CD4-positive, alpha-beta T cell (primary cell): ENCODE results near the gene TBC1D22B. TPM values are rescaled to one million over a fixed set of nuclear protein-coding genes. Genes with fewer than 3 reads are reported as not detected.

Experiments
- ATAC-seq: fragments of 200-7000 bp; cut with Tn5 transposase; one replicate; pipeline ENCODE4 v1.10.0; 2022; ENCODE audit warnings: mild to moderate bottlenecking; ENCODE audit not compliant: poor library complexity
- CTCF ChIA-PET: fragments of 350-600 bp; sonication (Branson Sonifier 250); formaldehyde crosslinking; loops from one replicate; lab custom pipeline; 2021; ENCODE audit warnings: antibody characterized with exemption, inconsistent platforms; lab: Charles Lee
- POLR2A ChIA-PET: fragments of 350-600 bp; sonication (Branson Sonifier 250); formaldehyde crosslinking; loops from one replicate; lab custom pipeline; 2021; ENCODE audit warnings: antibody characterized with exemption, inconsistent platforms; lab: Charles Lee
- DNase-seq, 14 experiments: peaks; one replicate each; pipeline ENCODE4 v3.0.0-alpha.2; 2013 to 2020; ENCODE audit warnings: mixed read lengths in 2 of 14
- H3K27ac ChIP-seq, 2 donors: one replicate each; pipeline versions ENCODE4 v1.5.1 to v1.7.0; 2013; ENCODE audit warnings: low read length in 2 of 2, low read depth in 1 of 2, mild to moderate bottlenecking in 1 of 2
- H3K27me3 ChIP-seq, 2 experiments: 1 replicate in 1 of 2; 2 replicates in 1 of 2; pipeline versions ENCODE4 v1.6.1 to v1.7.0; 2013; ENCODE audit warnings: low read length in 2 of 2, control low read depth in 1 of 2, mild to moderate bottlenecking in 1 of 2, moderate library complexity in 1 of 2; ENCODE audit not compliant: insufficient read depth in 2 of 2, control insufficient read depth in 1 of 2
- H3K36me3 ChIP-seq: one replicate; pipeline ENCODE4 v1.6.1; 2013; ENCODE audit warnings: low read length, control low read depth; ENCODE audit not compliant: insufficient read depth
- H3K4me1 ChIP-seq: one replicate; pipeline ENCODE4 v1.6.1; 2013; ENCODE audit warnings: low read length, control low read depth; ENCODE audit not compliant: insufficient read depth
- H3K4me3 ChIP-seq: one replicate; pipeline ENCODE4 v1.5.1; 2013; ENCODE audit warnings: mild to moderate bottlenecking, low read length, moderate library complexity
- H3K9me3 ChIP-seq, 2 experiments: 1 replicate in 1 of 2; 2 replicates in 1 of 2; pipeline versions ENCODE4 v1.6.1 to v1.7.0; 2013; ENCODE audit warnings: low read length in 2 of 2, mild to moderate bottlenecking in 2 of 2, control low read depth in 1 of 2, moderate library complexity in 1 of 2; ENCODE audit not compliant: control insufficient read depth in 1 of 2, insufficient read depth in 1 of 2
- H3K27ac Mint-ChIP-seq: one replicate; pipeline ENCODE4 v1.8.0; 2020; ENCODE audit warnings: mixed read lengths
- H3K27me3 Mint-ChIP-seq: one replicate; pipeline ENCODE4 v1.8.0; 2021; ENCODE audit warnings: mixed read lengths
- H3K36me3 Mint-ChIP-seq: one replicate; pipeline ENCODE4 v1.8.0; 2021; ENCODE audit warnings: low read depth, mixed read lengths
- H3K4me1 Mint-ChIP-seq: one replicate; pipeline ENCODE4 v1.8.0; 2021; ENCODE audit warnings: low read depth, mixed read lengths
- H3K4me3 Mint-ChIP-seq: one replicate; pipeline ENCODE4 v1.8.0; 2020; ENCODE audit warnings: mild to moderate bottlenecking, mixed read lengths
- H3K9me3 Mint-ChIP-seq: one replicate; pipeline ENCODE4 v1.8.0; 2020; ENCODE audit warnings: mixed read lengths
- CTCF ChIP-seq: fragments of 200-600 bp; IDR thresholded peaks from one replicate; pipeline ENCODE4 v1.8.0; 2022; ENCODE audit warnings: antibody characterized with exemption, mild to moderate bottlenecking
- intact Hi-C, 2 experiments: fragments of 100-400 bp; cut with DNase I in 1 of 2; cut with micrococcal nuclease in 1 of 2; formaldehyde crosslinking; loops; one replicate each; pipeline versions ENCODE4 v1.15.1 to v1.9.0; 2023 to 2025; cut with DNase I, micrococcal nuclease
- total RNA-seq, 174 experiments: library from RNA in 2 of 174; stranded (reverse) in 2 of 174; gene quantifications; one replicate each; pipeline ENCODE4 v1.2.3 and lab custom pipeline; 2021 to 2026

The TBC1D22B gene
- total RNA-seq, 2 experiments from 2014 or later: 5.9 to 6.6 TPM

DNA sequence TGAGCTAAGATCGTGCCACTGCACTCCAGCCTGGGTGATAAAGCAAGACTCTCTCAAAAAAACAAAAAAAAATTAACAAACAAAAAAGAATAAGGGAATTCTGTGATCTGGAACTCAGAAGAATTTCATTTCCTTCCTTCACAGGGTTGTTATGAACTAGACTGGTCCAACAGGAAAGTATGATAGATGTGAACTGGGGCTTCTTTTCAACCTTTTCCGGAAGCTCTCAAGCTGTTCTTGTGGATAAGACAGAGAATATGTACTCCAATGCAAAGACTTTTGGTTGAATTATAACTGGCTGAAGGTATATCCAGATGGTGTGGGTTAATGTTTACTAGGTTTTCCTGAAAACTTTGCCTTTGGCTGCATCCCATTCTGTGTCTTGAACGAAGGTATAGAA is 101.5 kb downstream of the TBC1D22B start:
- no peak for ATAC-seq
- H3K27ac ChIP-seq: no peak overlapping the region
- Mint-ChIP-seq H3K9me3 (no peaks in the 10 kb centered on the region), H3K4me1 (peaks cover 31% of the 10 kb centered on the region), H3K27me3 (no peaks in the 10 kb centered on the region), H3K27ac (no peak overlapping the region), H3K4me3 (no peak overlapping the region), H3K36me3 (peaks cover 47% of the 10 kb centered on the region)
- POLR2A ChIA-PET: no interaction called here
- H3K27me3 ChIP-seq: no peaks in the 10 kb centered on the region
- H3K9me3 ChIP-seq: no peaks in the 10 kb centered on the region
- CTCF ChIA-PET: no interaction called here
- H3K4me3 ChIP-seq: no peak overlapping the region
- H3K4me1 ChIP-seq: peaks cover 6% of the 10 kb centered on the region
- DNase-seq: no peak
- no peak for TF ChIP-seq CTCF
- peaks cover 32% of the 10 kb centered on the region for H3K36me3 ChIP-seq
- intact Hi-C loops: no loop called here

GRCh38 chr6:37362101-37362828 is 104.7 kb downstream of the TBC1D22B start:
- no peak for DNase-seq
- H3K27ac Mint-ChIP-seq: no peak overlapping the region

GRCh38 chr6:37365791-37366190 is 108.2 kb downstream of the TBC1D22B start:
- peaks cover 86% of the 10 kb centered on the region for H3K36me3 Mint-ChIP-seq

More at GRCh38 chr6:37362101-37362828, 104.7 kb downstream of the TBC1D22B start:
- Mint-ChIP-seq H3K4me3 (no peak overlapping the region), H3K36me3 (peaks cover 68% of the 10 kb centered on the region), H3K27me3 (no peaks in the 10 kb centered on the region), H3K9me3 (no peaks in the 10 kb centered on the region), H3K4me1 (peaks cover 6% of the 10 kb centered on the region)
- TF ChIP-seq CTCF: no peak
- H3K4me3 ChIP-seq: no peak overlapping the region
- CTCF ChIA-PET: no interaction called here
- no peaks in the 10 kb centered on the region for H3K27me3 ChIP-seq
- H3K9me3 ChIP-seq: no peaks in the 10 kb centered on the region
- POLR2A ChIA-PET: no interaction called here
- peaks cover 34% of the 10 kb centered on the region for H3K36me3 ChIP-seq
- no peak overlapping the region for H3K27ac ChIP-seq
- intact Hi-C loops: no loop called here
- ATAC-seq: no peak
- H3K4me1 ChIP-seq: no peaks in the 10 kb centered on the region

More at GRCh38 chr6:37365791-37366190, 108.2 kb downstream of the TBC1D22B start:
- Histone ChIP-seq H3K4me3 (no peak overlapping the region), H3K9me3 (no peaks in the 10 kb centered on the region), H3K27ac (no peak overlapping the region), H3K4me1 (no peaks in the 10 kb centered on the region), H3K27me3 (no peaks in the 10 kb centered on the region), H3K36me3 (peaks cover 62% of the 10 kb centered on the region)
- H3K27me3 Mint-ChIP-seq: no peaks in the 10 kb centered on the region
- CTCF ChIA-PET: no interaction called here
- no peak overlapping the region for H3K4me3 Mint-ChIP-seq
- intact Hi-C loops: no loop called here
- POLR2A ChIA-PET: no interaction called here
- no peak for DNase-seq
- peaks cover 5% of the 10 kb centered on the region for H3K4me1 Mint-ChIP-seq
- no peak for ATAC-seq
- TF ChIP-seq CTCF: no peak
- no peak overlapping the region for H3K27ac Mint-ChIP-seq
- H3K9me3 Mint-ChIP-seq: no peaks in the 10 kb centered on the region
